Heart left ventricle (tissue), 16 donors: ENCODE measurements around the gene LNP1. TPM values are rescaled to one million over a fixed set of nuclear protein-coding genes. Genes with fewer than 3 reads are reported as not detected.

Experiments
- ATAC-seq, 4 donors: fragments of 200-7000 bp; cut with Tn5 transposase; one replicate each; pipeline ENCODE4 v1.9.1; 2020 to 2022; ENCODE audit warnings: moderate library complexity in 4 of 4, mild to moderate bottlenecking in 3 of 4, moderate number of reproducible peaks in 1 of 4
- DNase-seq, 5 donors: peaks; one replicate each; pipeline ENCODE4 v3.0.0-alpha.2; 2020
- H3K27ac ChIP-seq, 12 donors: fragments of 200-600 bp; sonication (generic) in 4 of 12; one replicate each; pipeline versions ENCODE4 v1.5.0 to v1.8.0; 2016 to 2022; ENCODE audit warnings: mild to moderate bottlenecking in 2 of 12
- H3K27me3 ChIP-seq, 9 donors: fragments of 200-600 bp; sonication (generic) in 2 of 9; one replicate each; pipeline versions ENCODE4 v1.5.1 to v1.8.0; 2016 to 2022; ENCODE audit warnings: mild to moderate bottlenecking in 3 of 9
- H3K36me3 ChIP-seq, 9 donors: fragments of 200-600 bp; sonication (generic) in 2 of 9; one replicate each; pipeline versions ENCODE4 v1.5.0 to v1.8.0; 2018 to 2022; ENCODE audit warnings: mild to moderate bottlenecking in 2 of 9
- H3K4me1 ChIP-seq, 12 donors: fragments of 200-600 bp; sonication (generic) in 4 of 12; one replicate each; pipeline versions ENCODE4 v1.5.0 to v1.8.0; 2016 to 2022; ENCODE audit warnings: mild to moderate bottlenecking in 3 of 12
- H3K4me3 ChIP-seq, 12 donors: fragments of 200-600 bp; sonication (generic) in 4 of 12; one replicate each; pipeline versions ENCODE4 v1.5.0 to v1.8.0; 2017 to 2022; ENCODE audit warnings: mild to moderate bottlenecking in 9 of 12, moderate library complexity in 4 of 12
- H3K9me3 ChIP-seq, 12 donors: fragments of 200-600 bp; sonication (generic) in 4 of 12; one replicate each; pipeline versions ENCODE4 v1.5.0 to v1.8.0; 2016 to 2022; ENCODE audit warnings: mild to moderate bottlenecking in 1 of 12
- POLR2A ChIP-seq, 2 donors: fragments of 450-650 bp; IDR thresholded peaks; one replicate each; pipeline ENCODE4 v1.6.1; 2017; ENCODE audit warnings: antibody characterized with exemption in 2 of 2, mild to moderate bottlenecking in 2 of 2, moderate library complexity in 2 of 2
- WGBS, 4 donors: extraction: QIAGEN DNeasy Blood & Tissue Kit in 2 of 4; methylation state at CpG; one replicate each; pipeline versions ENCODE4 v1.1.5 to v1.1.7; 2013 to 2018; 5-methylcytosine and 5-hydroxymethylcytosine counted together
- intact Hi-C, 10 donors: fragments of 100-400 bp; cut with DNase I; formaldehyde crosslinking; loops; one replicate each; pipeline versions ENCODE4 v1.11.1 to v1.14.2; 2022
- polyA plus RNA-seq, 2 donors: library from polyadenylated mRNA; stranded (reverse); fragments of 200-250 nt; gene quantifications; one replicate each; pipeline ENCODE4 v1.2.3, GENCODE V29; 2013
- total RNA-seq, 9 donors: library from RNA; depleted of rRNA in 2 of 9; stranded (reverse); fragments of >200 nt in 2 of 9; fragmentation: NEBNext Ultra II Directional in 3 of 9; extraction: Animal tissue kit (Norgen Biotek cat#: 25700) in 3 of 9; gene quantifications; one replicate each; pipeline versions ENCODE4 v1.1.0 to v1.2.4, GENCODE V29; 2016 to 2023
- TF ChIP-seq, protein P1 (sequence below), 12 donors: fragments of 200-600 bp; sonication (generic) in 4 of 12; IDR thresholded peaks; one replicate each; pipeline versions ENCODE4 v1.5.0 to v1.8.0; 2018 to 2022; ENCODE audit warnings: antibody characterized with exemption in 12 of 12, mild to moderate bottlenecking in 5 of 12
- donor health status: ischemic (EF 13 %, LVEDD 7.1; RV severe dilation, severe dysfunction).
- donor health status: healthy with polysubstance abuse.
- donor health status: DM: no; HTN: yes; CAD: no.
- donor health status: DM: no; HTN: no; CAD: no.
- donor health status: ischemic (EF 25% LVEDD 6.9; RV normal size, moderate dysfunction).
- donor health status: ischemic (EF 25% LVEDD 5.7; RV mildly dilated, moderate dysfunction).
- donor health status: healthy.
- donor health status: DM: yes; HTN: yes; CAD: no.
- donor health status: ischemic (EF 35%, LVEDD 5.7; RV mildly dilated, moderate dysfunction).
- donor health status: nonischemic (EF 11% LVEDD 7.7; RV severe dilation, severe dysfunction).
- donor health status: DM: yes; HTN: yes; CAD: no.
- donor health status: PGD.
- donor health status: ischemic (EF 29% LVEDD 5.4; RV normal size, mild dysfunction).
- donor health status: nonischemic (EF 23%, LVEDD 6.1; RV moderate dilation, normal function).

The LNP1 gene
- total and polyA plus RNA-seq, 11 donors, result 1.4 to 5.9 (median 3.5) TPM

DNA sequence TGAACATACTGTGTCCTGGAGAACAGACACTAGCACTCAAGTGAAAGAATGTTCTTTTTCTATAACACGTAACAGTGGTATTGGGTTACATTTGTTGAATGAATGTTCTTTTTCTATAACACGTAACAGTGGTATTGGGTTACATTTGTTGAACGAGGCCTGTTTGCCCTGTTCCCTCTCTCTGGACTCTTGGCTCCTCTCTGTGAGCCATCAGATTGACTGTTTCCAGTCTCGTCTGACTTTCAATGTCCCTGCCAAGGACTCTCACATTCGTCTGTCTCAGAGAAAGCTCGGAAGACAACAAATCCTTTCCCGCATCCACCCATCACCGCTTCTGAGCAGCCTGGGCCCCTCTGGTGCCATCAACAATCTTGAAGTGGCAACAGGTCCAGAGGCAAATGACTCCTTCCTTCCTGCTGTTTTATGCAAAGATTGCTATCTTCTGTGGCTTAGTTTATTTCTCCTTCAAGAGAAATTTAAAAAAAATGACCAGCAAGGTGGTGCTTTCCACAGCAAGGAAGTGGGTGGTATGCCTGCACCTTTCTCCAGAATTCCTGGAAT is 99.1 kb downstream of the LNP1 start:
- DNase-seq (no peak), ATAC-seq (no peak)
- Histone ChIP-seq H3K4me1 (no peaks in the 10 kb centered on the region), H3K36me3 (no peaks in the 10 kb centered on the region), H3K4me3 (no peak overlapping the region), H3K9me3 (no peaks in the 10 kb centered on the region), H3K27ac (no peak overlapping the region), H3K27me3 (no peaks in the 10 kb centered on the region)
- TF ChIP-seq POLR2A (IDR thresholded peaks at IDR 0.05), result no peak
- TF ChIP-seq, protein P1, sequence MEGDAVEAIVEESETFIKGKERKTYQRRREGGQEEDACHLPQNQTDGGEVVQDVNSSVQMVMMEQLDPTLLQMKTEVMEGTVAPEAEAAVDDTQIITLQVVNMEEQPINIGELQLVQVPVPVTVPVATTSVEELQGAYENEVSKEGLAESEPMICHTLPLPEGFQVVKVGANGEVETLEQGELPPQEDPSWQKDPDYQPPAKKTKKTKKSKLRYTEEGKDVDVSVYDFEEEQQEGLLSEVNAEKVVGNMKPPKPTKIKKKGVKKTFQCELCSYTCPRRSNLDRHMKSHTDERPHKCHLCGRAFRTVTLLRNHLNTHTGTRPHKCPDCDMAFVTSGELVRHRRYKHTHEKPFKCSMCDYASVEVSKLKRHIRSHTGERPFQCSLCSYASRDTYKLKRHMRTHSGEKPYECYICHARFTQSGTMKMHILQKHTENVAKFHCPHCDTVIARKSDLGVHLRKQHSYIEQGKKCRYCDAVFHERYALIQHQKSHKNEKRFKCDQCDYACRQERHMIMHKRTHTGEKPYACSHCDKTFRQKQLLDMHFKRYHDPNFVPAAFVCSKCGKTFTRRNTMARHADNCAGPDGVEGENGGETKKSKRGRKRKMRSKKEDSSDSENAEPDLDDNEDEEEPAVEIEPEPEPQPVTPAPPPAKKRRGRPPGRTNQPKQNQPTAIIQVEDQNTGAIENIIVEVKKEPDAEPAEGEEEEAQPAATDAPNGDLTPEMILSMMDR (IDR thresholded peaks at IDR 0.05), result no peak
- intact Hi-C loops, result no loop called here
- 72 to 77% (median 75%) methylated on average over 8 of the region's 8 CpGs for WGBS, 4 donors

DNA sequence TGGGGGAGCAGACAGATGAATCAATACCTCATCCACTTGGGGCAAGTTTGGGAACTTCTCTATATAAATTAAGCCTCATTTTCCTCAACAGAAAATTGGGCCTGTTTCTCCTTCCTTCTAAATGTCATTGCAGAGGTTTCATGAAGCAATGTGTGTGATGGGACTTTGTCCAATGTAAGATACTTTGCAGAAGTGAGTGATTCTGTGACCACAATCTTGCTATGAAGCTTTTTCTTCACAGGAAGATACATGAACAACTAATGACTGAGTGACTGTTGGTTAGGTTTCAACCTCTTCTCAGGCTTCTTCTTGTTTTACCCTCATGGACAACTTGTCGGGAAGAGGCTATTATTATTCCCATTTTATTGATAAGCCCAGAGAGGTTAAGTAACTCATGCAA is 102.1 kb downstream of the LNP1 start:
- no peak overlapping the region for H3K4me3 ChIP-seq
- H3K36me3 ChIP-seq, result no peaks in the 10 kb centered on the region
- H3K27me3 ChIP-seq, result no peaks in the 10 kb centered on the region
- TF ChIP-seq, protein P1 (IDR thresholded peaks at IDR 0.05), result no peak
- no peak for TF ChIP-seq POLR2A (IDR thresholded peaks at IDR 0.05)
- peaks cover 0 to 5% (median 0%) of the 10 kb centered on the region in 12 donors for H3K9me3 ChIP-seq
- H3K27ac ChIP-seq, result no peak overlapping the region
- DNase-seq, result no peak
- H3K4me1 ChIP-seq, result no peaks in the 10 kb centered on the region
- ATAC-seq, result no peak
- intact Hi-C loops, result no loop called here
- 84 to 91% (median 89%) methylated on average over 1 of the region's 1 CpG for WGBS, 4 donors

Other genes starting within 250 kb of the LNP1 start
- 10 to 100 TPM; 17.7 to 38.3 (median 32.9) TPM for gene TBC1D23, start 140.5 kb upstream of the LNP1 start, total RNA-seq
- 10 to 100 TPM; 13.6 to 41.7 TPM for gene TBC1D23, start 140.5 kb upstream of the LNP1 start, polyA plus RNA-seq
- 10 to 100 TPM; 11.6 to 50.9 (median 43.9) TPM for gene NIT2, start 66.8 kb upstream of the LNP1 start, total RNA-seq
- gene NIT2, start 66.8 kb upstream of the LNP1 start, polyA plus RNA-seq, result 10 to 100 TPM; 12.3 to 19.7 TPM
- 10 to 100 TPM; 39.1 to 67.0 (median 57.2) TPM for gene TOMM70, start 450 bp upstream of the LNP1 start, total RNA-seq
- 10 to 100 TPM; 25.9 to 45.7 TPM for gene TOMM70, start 450 bp upstream of the LNP1 start, polyA plus RNA-seq
- gene TMEM45A, start 91.1 kb downstream of the LNP1 start, total RNA-seq, result 1 to 10 TPM; 1.8 to 6.6 (median 3.1) TPM
- gene TMEM45A, start 91.1 kb downstream of the LNP1 start, polyA plus RNA-seq, result 10 to 100 TPM in 1 of 2 donors, 1 to 10 TPM in 1; 1.9 to 11.2 TPM
- under 1 TPM in 1 of 9 donors, not detected in 8; 0.23 TPM for gene ADGRG7, start 208.1 kb downstream of the LNP1 start, total RNA-seq
- gene ADGRG7, start 208.1 kb downstream of the LNP1 start, polyA plus RNA-seq, result not detected